GM23338 (cell line): ENCODE measurements around the gene TPP1. TPM values are rescaled to one million over a fixed set of nuclear protein-coding genes. Genes with fewer than 3 reads are reported as not detected.

Source experiments
- ATAC-seq: fragments of 200-7000 bp; cut with Tn5 transposase; 3 replicates; pipeline ENCODE4 v1.9.1; 2020
- DNase-seq: peaks from one replicate; pipeline ENCODE4 v3.0.0-alpha.2; 2015; ENCODE audit warnings: low spot score
- H2AFZ ChIP-seq: fragments of 200-600 bp; sonication (generic); 2 replicates; pipeline ENCODE4 v1.8.0; 2016; ENCODE audit warnings: antibody characterized with exemption, mild to moderate bottlenecking, moderate library complexity
- H3F3A ChIP-seq: fragments of 200-600 bp; sonication (generic); replicated peaks from 2 replicates; pipeline ENCODE4 v1.8.0; 2017; ENCODE audit warnings: antibody characterized with exemption, mixed run types, low read depth
- H3K27ac ChIP-seq: fragments of 200-600 bp; sonication (generic); 2 replicates; pipeline ENCODE4 v1.6.1; 2016; ENCODE audit warnings: low read depth
- H3K27me3 ChIP-seq: fragments of 200-600 bp; sonication (generic); 2 replicates; pipeline ENCODE4 v1.8.0; 2016; ENCODE audit warnings: mild to moderate bottlenecking, mixed run types, moderate library complexity; ENCODE audit not compliant: insufficient read depth
- H3K36me3 ChIP-seq: fragments of 200-600 bp; sonication (generic); 2 replicates; pipeline ENCODE4 v1.8.0; 2016; ENCODE audit warnings: mild to moderate bottlenecking; ENCODE audit not compliant: insufficient read depth
- H3K4me1 ChIP-seq: fragments of 200-600 bp; sonication (generic); 2 replicates; pipeline ENCODE4 v1.8.0; 2016; ENCODE audit warnings: mild to moderate bottlenecking, moderate library complexity; ENCODE audit not compliant: insufficient read depth
- H3K4me2 ChIP-seq: fragments of 200-600 bp; sonication (generic); 2 replicates; pipeline ENCODE4 v1.7.1; 2017; ENCODE audit warnings: mixed run types
- H3K4me3 ChIP-seq: fragments of 200-600 bp; sonication (generic); 2 replicates; pipeline ENCODE4 v1.6.1; 2016; ENCODE audit warnings: mixed run types
- H3K79me2 ChIP-seq: fragments of 200-600 bp; sonication (generic); replicated peaks from 2 replicates; pipeline ENCODE4 v1.8.0; 2017; ENCODE audit warnings: mild to moderate bottlenecking; ENCODE audit not compliant: insufficient read depth
- H3K9me2 ChIP-seq: fragments of 200-600 bp; sonication (generic); 2 replicates; pipeline ENCODE4 v1.8.0; 2017; ENCODE audit not compliant: insufficient read depth
- H4K20me1 ChIP-seq: fragments of 200-600 bp; sonication (generic); replicated peaks from 2 replicates; pipeline ENCODE4 v1.8.0; 2017; ENCODE audit warnings: mild to moderate bottlenecking; ENCODE audit not compliant: insufficient read depth
- H3K27ac Mint-ChIP-seq: 2 replicates; pipeline ENCODE4 v1.8.0; 2020; ENCODE audit warnings: inconsistent platforms, mild to moderate bottlenecking, moderate library complexity, mixed read lengths
- H3K27me3 Mint-ChIP-seq: 3 replicates; pipeline ENCODE4 v1.8.0; 2022; ENCODE audit warnings: low read depth, mild to moderate bottlenecking, moderate library complexity, mixed read lengths, inconsistent platforms; ENCODE audit not compliant: insufficient read depth, poor library complexity
- H3K36me3 Mint-ChIP-seq: 3 replicates; pipeline ENCODE4 v1.8.0; 2021; ENCODE audit warnings: low read depth, mild to moderate bottlenecking, inconsistent platforms, moderate library complexity, mixed read lengths
- H3K4me1 Mint-ChIP-seq: 3 replicates; pipeline ENCODE4 v1.8.0; 2020; ENCODE audit warnings: mild to moderate bottlenecking, inconsistent platforms, mixed read lengths
- H3K4me3 Mint-ChIP-seq: 3 replicates; pipeline ENCODE4 v1.8.0; 2021; ENCODE audit warnings: moderate library complexity, mild to moderate bottlenecking, inconsistent platforms, mixed read lengths
- H3K9me3 Mint-ChIP-seq: 3 replicates; pipeline ENCODE4 v1.8.0; 2020; ENCODE audit warnings: moderate library complexity, mild to moderate bottlenecking, inconsistent platforms, mixed read lengths
- CREB1 ChIP-seq: fragments of 250-450 bp; sonication (Bioruptor Pico); IDR thresholded peaks from 2 replicates; pipeline ENCODE4 v1.5.0; 2020; ENCODE audit warnings: low read depth, mild to moderate bottlenecking, moderate library complexity
- ETS1 ChIP-seq: IDR thresholded peaks from 2 replicates; pipeline ENCODE4 v1.6.1; 2016; ENCODE audit warnings: antibody characterized with exemption
- JUNB ChIP-seq: IDR thresholded peaks from one replicate; pipeline ENCODE4 v1.6.1; 2016; ENCODE audit warnings: antibody characterized with exemption; ENCODE audit not compliant: unreplicated experiment
- REST ChIP-seq: IDR thresholded peaks from one replicate; pipeline ENCODE4 v1.6.1; 2018; ENCODE audit warnings: antibody characterized with exemption; ENCODE audit not compliant: unreplicated experiment
- STAT1 ChIP-seq: IDR thresholded peaks from one replicate; pipeline ENCODE4 v1.6.1; 2016; ENCODE audit warnings: antibody characterized with exemption; ENCODE audit not compliant: unreplicated experiment
- ZNF462 ChIP-seq: fragments of 250-450 bp; sonication (Bioruptor Pico); IDR thresholded peaks from 2 replicates; pipeline ENCODE4 v1.5.0; 2020; ENCODE audit warnings: mild to moderate bottlenecking, moderate library complexity
- polyA plus RNA-seq: library from polyadenylated mRNA; unstranded; fragments of >200 nt; fragmentation: Nextera tagmentation; extraction: Ambion mirVana; gene quantifications from 2 replicates; pipeline ENCODE4 v1.2.1, GENCODE V29; 2016
- total RNA-seq: library from RNA; depleted of rRNA; stranded (reverse); fragments of >200 nt; shearing (Covaris generic); gene quantifications from 2 replicates; pipeline ENCODE4 v1.2.3, GENCODE V29; 2014

The TPP1 gene
- total and polyA plus RNA-seq, 2 experiments from 2014 or later = 21.7 to 49.7 TPM

GRCh38 chr11:6576471-6577373, 42.5 kb downstream of the TPP1 start:
- Histone ChIP-seq H3K27ac (no peak overlapping the region), H4K20me1 (no peaks in the 10 kb centered on the region; the same call in 1 of the 2 replicates), H3K36me3 (no peaks in the 10 kb centered on the region), H3K4me1 (no peaks in the 10 kb centered on the region), H3K79me2 (no peaks in the 10 kb centered on the region), H3F3A (no peaks in the 10 kb centered on the region), H3K4me3 (no peak overlapping the region), H3K27me3 (no peaks in the 10 kb centered on the region), H2AFZ (no peak overlapping the region), H3K4me2 (no peak overlapping the region), H3K9me2 (no peaks in the 10 kb centered on the region)
- no peak for ATAC-seq
- no peaks in the 10 kb centered on the region for H3K9me3 Mint-ChIP-seq
- no peak overlapping the region for H3K27ac Mint-ChIP-seq
- H3K4me1 Mint-ChIP-seq = peaks cover 5% of the 10 kb centered on the region
- H3K36me3 Mint-ChIP-seq = no peaks in the 10 kb centered on the region
- no peak overlapping the region for H3K4me3 Mint-ChIP-seq
- peak; percentile 7 for DNase-seq
- TF ChIP-seq REST (no peak), STAT1 (no peak), JUNB (no peak), ETS1 (no peak), CREB1 (CRISPR knock-in tag) (no peak)
- peaks cover 2% of the 10 kb centered on the region for H3K27me3 Mint-ChIP-seq

GRCh38 chr11:6574816-6575715, 44.2 kb downstream of the TPP1 start:
- no peaks in the 10 kb centered on the region for H3K9me2 ChIP-seq
- Mint-ChIP-seq H3K4me1 (peaks cover 5% of the 10 kb centered on the region), H3K36me3 (no peaks in the 10 kb centered on the region), H3K4me3 (no peak overlapping the region), H3K27ac (no peak overlapping the region), H3K9me3 (no peaks in the 10 kb centered on the region), H3K27me3 (peaks cover 3% of the 10 kb centered on the region)
- no peaks in the 10 kb centered on the region for H3F3A ChIP-seq
- H2AFZ ChIP-seq = no peak overlapping the region
- H4K20me1 ChIP-seq = no peaks in the 10 kb centered on the region; the same call in 1 of the 2 replicates
- H3K4me2 ChIP-seq = no peak overlapping the region
- no peak overlapping the region for H3K27ac ChIP-seq
- H3K36me3 ChIP-seq = no peaks in the 10 kb centered on the region
- DNase-seq (no peak), ATAC-seq (no peak)
- H3K4me3 ChIP-seq = no peak overlapping the region
- H3K27me3 ChIP-seq = peaks cover 6% of the 10 kb centered on the region; the same call in 1 of the 2 replicates
- no peaks in the 10 kb centered on the region for H3K4me1 ChIP-seq
- H3K79me2 ChIP-seq = no peaks in the 10 kb centered on the region
- TF ChIP-seq ZNF462 (CRISPR knock-in tag) = no peak
